CD14-positive monocyte (primary cell): ENCODE measurements around the gene IL22. TPM values are rescaled to one million over a fixed set of nuclear protein-coding genes. Genes with fewer than 3 reads are reported as not detected.

Experiments
- DNase-seq, 3 donors: peaks; one replicate each; pipeline ENCODE4 v3.0.0-alpha.2; 2011 to 2022
- H2AFZ ChIP-seq: 2 replicates; pipeline ENCODE4 v1.6.0; 2012; ENCODE audit warnings: mild to moderate bottlenecking, low read depth, low read length, inconsistent platforms; ENCODE audit not compliant: insufficient read depth, poor library complexity, severe bottlenecking
- H3K27ac ChIP-seq, 2 donors: 1 replicate in 1 of 2; 2 replicates in 1 of 2; pipeline ENCODE4 v1.5.1; 2012 to 2013; ENCODE audit warnings: low read length in 2 of 2, control low read depth in 1 of 2, inconsistent platforms in 1 of 2, low read depth in 1 of 2, mild to moderate bottlenecking in 1 of 2
- H3K27me3 ChIP-seq, 2 donors: one replicate each; pipeline versions ENCODE4 v1.6.0 to v1.6.1; 2011 to 2013; ENCODE audit warnings: low read length in 2 of 2; ENCODE audit not compliant: control insufficient read depth in 2 of 2, insufficient read depth in 2 of 2
- H3K36me3 ChIP-seq, 2 donors: replicated peaks in 1 of 2; 1 replicate in 1 of 2; 2 replicates in 1 of 2; pipeline versions ENCODE4 v1.5.1 to v1.6.1; 2012 to 2013; ENCODE audit warnings: low read length in 2 of 2, control low read depth in 1 of 2, inconsistent platforms in 1 of 2, mild to moderate bottlenecking in 1 of 2; ENCODE audit not compliant: insufficient read depth in 2 of 2, control insufficient read depth in 1 of 2
- H3K4me1 ChIP-seq, 2 donors: 1 replicate in 1 of 2; 2 replicates in 1 of 2; pipeline versions ENCODE4 v1.5.1 to v1.6.1; 2012 to 2013; ENCODE audit warnings: low read length in 2 of 2, control low read depth in 1 of 2, inconsistent platforms in 1 of 2, mild to moderate bottlenecking in 1 of 2, moderate library complexity in 1 of 2; ENCODE audit not compliant: insufficient read depth in 2 of 2, control insufficient read depth in 1 of 2
- H3K4me2 ChIP-seq: replicated peaks from 2 replicates; pipeline ENCODE3; 2012; ENCODE audit warnings: low read length, moderate library complexity, mild to moderate bottlenecking; ENCODE audit not compliant: poor library complexity, severe bottlenecking; ENCODE audit errors: extremely low read depth
- H3K4me3 ChIP-seq, 3 experiments: fragments of 200-600 bp in 1 of 3; sonication (generic) in 1 of 3; replicated peaks in 1 of 3; 1 replicate in 2 of 3; 2 replicates in 1 of 3; pipeline ENCODE4 v1.5.1; 2011 to 2013; ENCODE audit warnings: low read length in 3 of 3, mild to moderate bottlenecking in 3 of 3, control low read depth in 2 of 3, low read depth in 2 of 3, inconsistent platforms in 1 of 3, moderate library complexity in 1 of 3
- H3K79me2 ChIP-seq: 2 replicates; pipeline ENCODE4 v1.6.0; 2012; ENCODE audit warnings: mild to moderate bottlenecking, control low read depth, inconsistent platforms, low read length, moderate library complexity; ENCODE audit not compliant: insufficient read depth
- H3K9ac ChIP-seq: 2 replicates; pipeline ENCODE4 v1.6.0; 2017; ENCODE audit warnings: low read length, mild to moderate bottlenecking; ENCODE audit not compliant: insufficient read depth, poor library complexity, severe bottlenecking
- H3K9me3 ChIP-seq, 2 donors: replicated peaks in 1 of 2; 1 replicate in 1 of 2; 2 replicates in 1 of 2; pipeline versions ENCODE4 v1.5.1 to v1.6.1; 2012 to 2013; ENCODE audit warnings: low read length in 2 of 2, control low read depth in 1 of 2; ENCODE audit not compliant: control insufficient read depth in 1 of 2, insufficient read depth in 1 of 2
- H4K20me1 ChIP-seq: 2 replicates; pipeline ENCODE4 v1.6.0; 2012; ENCODE audit warnings: mild to moderate bottlenecking, low read length, control low read depth, moderate library complexity; ENCODE audit not compliant: insufficient read depth
- H3K27ac Mint-ChIP-seq, 7 donors: one replicate each; pipeline ENCODE4 v1.8.0; 2020; ENCODE audit warnings: mild to moderate bottlenecking in 7 of 7, mixed read lengths in 7 of 7, moderate library complexity in 6 of 7, inconsistent platforms in 2 of 7
- H3K27me3 Mint-ChIP-seq, 3 donors: one replicate each; pipeline ENCODE4 v1.8.0; 2021 to 2022; ENCODE audit warnings: low read depth in 3 of 3, mild to moderate bottlenecking in 3 of 3, mixed read lengths in 3 of 3, moderate library complexity in 3 of 3, inconsistent platforms in 1 of 3
- H3K36me3 Mint-ChIP-seq, 2 donors: one replicate each; pipeline ENCODE4 v1.8.0; 2020; ENCODE audit warnings: mixed read lengths in 2 of 2, inconsistent platforms in 1 of 2, mild to moderate bottlenecking in 1 of 2
- H3K4me1 Mint-ChIP-seq: one replicate; pipeline ENCODE4 v1.8.0; 2020; ENCODE audit warnings: mild to moderate bottlenecking, mixed read lengths
- H3K4me3 Mint-ChIP-seq, 2 donors: one replicate each; pipeline ENCODE4 v1.8.0; 2020; ENCODE audit warnings: mild to moderate bottlenecking in 2 of 2, mixed read lengths in 2 of 2, moderate library complexity in 1 of 2
- H3K9me3 Mint-ChIP-seq, 7 donors: one replicate each; pipeline ENCODE4 v1.8.0; 2020 to 2022; ENCODE audit warnings: mixed read lengths in 7 of 7, mild to moderate bottlenecking in 6 of 7, moderate library complexity in 6 of 7, inconsistent platforms in 2 of 7
- WGBS: methylation state at CpG from one replicate; pipeline ENCODE4 v1.1.5; 2013; ENCODE audit warnings: missing lambda C conversion rate; ENCODE audit not compliant: insufficient coverage; 5-methylcytosine and 5-hydroxymethylcytosine counted together
- intact Hi-C, 2 donors: fragments of 100-400 bp; cut with micrococcal nuclease; formaldehyde crosslinking; loops; one replicate each; pipeline versions ENCODE4 v1.15.0 to v1.15.1; 2023
- polyA plus RNA-seq, 3 donors: library from polyadenylated mRNA; depleted of rRNA in 1 of 3; unstranded in 2 of 3; stranded (reverse) in 1 of 3; fragments of 300-500 nt in 2 of 3; fragments of >200 nt in 1 of 3; fragmentation: Illumina TruSeq in 2 of 3; gene quantifications; 1 replicate in 2 of 3; 2 replicates in 1 of 3; pipeline ENCODE4 v1.2.3, GENCODE V29; 2012 to 2021
- TF ChIP-seq, protein P1 (sequence below): fragments of 200-600 bp; IDR thresholded peaks from one replicate; pipeline ENCODE4 v1.8.0; 2022; ENCODE audit warnings: antibody characterized with exemption, mild to moderate bottlenecking

IL22 gene
- polyA plus RNA-seq, 3 donors = not detected

GRCh38 chr12:68279227-68280054 lies 26.0 kb upstream of the IL22 start:
- H3K36me3 Mint-ChIP-seq = no peaks in the 10 kb centered on the region
- DNase-seq = no peak
- no peaks in the 10 kb centered on the region for H3K36me3 ChIP-seq
- no peak overlapping the region for H3K4me3 ChIP-seq
- peaks cover 10% of the 10 kb centered on the region for H3K4me1 Mint-ChIP-seq
- no CpG with 5 or more reads among the region's 5 CpGs for WGBS
- TF ChIP-seq, protein P1, sequence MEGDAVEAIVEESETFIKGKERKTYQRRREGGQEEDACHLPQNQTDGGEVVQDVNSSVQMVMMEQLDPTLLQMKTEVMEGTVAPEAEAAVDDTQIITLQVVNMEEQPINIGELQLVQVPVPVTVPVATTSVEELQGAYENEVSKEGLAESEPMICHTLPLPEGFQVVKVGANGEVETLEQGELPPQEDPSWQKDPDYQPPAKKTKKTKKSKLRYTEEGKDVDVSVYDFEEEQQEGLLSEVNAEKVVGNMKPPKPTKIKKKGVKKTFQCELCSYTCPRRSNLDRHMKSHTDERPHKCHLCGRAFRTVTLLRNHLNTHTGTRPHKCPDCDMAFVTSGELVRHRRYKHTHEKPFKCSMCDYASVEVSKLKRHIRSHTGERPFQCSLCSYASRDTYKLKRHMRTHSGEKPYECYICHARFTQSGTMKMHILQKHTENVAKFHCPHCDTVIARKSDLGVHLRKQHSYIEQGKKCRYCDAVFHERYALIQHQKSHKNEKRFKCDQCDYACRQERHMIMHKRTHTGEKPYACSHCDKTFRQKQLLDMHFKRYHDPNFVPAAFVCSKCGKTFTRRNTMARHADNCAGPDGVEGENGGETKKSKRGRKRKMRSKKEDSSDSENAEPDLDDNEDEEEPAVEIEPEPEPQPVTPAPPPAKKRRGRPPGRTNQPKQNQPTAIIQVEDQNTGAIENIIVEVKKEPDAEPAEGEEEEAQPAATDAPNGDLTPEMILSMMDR = no peak
- no peaks in the 10 kb centered on the region for H3K79me2 ChIP-seq
- no peak overlapping the region for H3K4me3 Mint-ChIP-seq
- H3K9ac ChIP-seq = no peak overlapping the region
- intact Hi-C loops = no loop called here
- no peak overlapping the region for H3K27ac Mint-ChIP-seq
- no peaks in the 10 kb centered on the region for H3K9me3 Mint-ChIP-seq
- H3K27me3 Mint-ChIP-seq = peaks cover 2 to 4% (median 2%) of the 10 kb centered on the region in 3 donors
- no peak overlapping the region for H3K4me2 ChIP-seq
- peaks cover 0 to 2% of the 10 kb centered on the region in 2 donors for H3K4me1 ChIP-seq
- H3K9me3 ChIP-seq = no peaks in the 10 kb centered on the region
- no peaks in the 10 kb centered on the region for H4K20me1 ChIP-seq
- no peak overlapping the region for H2AFZ ChIP-seq
- no peak overlapping the region for H3K27ac ChIP-seq
- H3K27me3 ChIP-seq = no peaks in the 10 kb centered on the region

DNA sequence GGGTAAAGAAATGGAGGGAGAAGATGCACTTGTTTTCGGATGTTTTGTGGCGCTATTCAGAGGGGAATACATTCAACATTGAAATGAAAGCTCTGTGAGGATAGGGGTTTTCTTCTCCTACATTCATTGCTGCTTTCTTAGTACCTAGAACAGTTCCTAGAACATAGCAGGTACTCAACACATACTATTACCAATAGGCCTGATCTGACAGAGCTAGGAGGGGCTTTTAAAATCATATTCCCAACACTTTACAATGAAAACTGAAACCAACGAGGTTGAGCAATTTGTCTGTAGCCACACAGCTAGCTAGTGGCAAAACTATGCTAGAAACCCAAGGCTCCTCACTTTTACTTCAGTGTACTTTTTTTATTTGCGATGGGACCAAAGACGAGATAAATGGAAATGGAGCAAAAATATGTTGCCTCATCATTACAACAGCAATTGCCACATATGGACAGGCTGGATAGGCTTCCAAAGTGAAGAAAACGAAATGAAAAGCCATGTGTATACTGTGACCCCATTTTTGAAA lies 23.1 kb upstream of the IL22 start:
- no peak overlapping the region for H2AFZ ChIP-seq
- intact Hi-C loops = no loop called here
- no peaks in the 10 kb centered on the region for H3K27me3 ChIP-seq

More for the DNA sequence above, 23.1 kb upstream of the IL22 start:
- Mint-ChIP-seq H3K27me3 (peaks cover 0 to 2% (median 2%) of the 10 kb centered on the region in 3 donors), H3K9me3 (no peaks in the 10 kb centered on the region), H3K27ac (no peak overlapping the region), H3K4me1 (peaks cover 10% of the 10 kb centered on the region), H3K4me3 (no peak overlapping the region), H3K36me3 (no peaks in the 10 kb centered on the region)
- Histone ChIP-seq H3K4me1 (peaks cover 0 to 2% of the 10 kb centered on the region in 2 donors), H3K79me2 (no peaks in the 10 kb centered on the region), H3K27ac (no peak overlapping the region), H3K36me3 (no peaks in the 10 kb centered on the region), H3K9me3 (no peaks in the 10 kb centered on the region), H3K9ac (no peak overlapping the region), H3K4me3 (no peak overlapping the region), H3K4me2 (no peak overlapping the region), H4K20me1 (no peaks in the 10 kb centered on the region)
- WGBS = 55% methylated on average over 2 of the region's 6 CpGs
- no peak for DNase-seq
- TF ChIP-seq, protein P1 = no peak
